Placental pericyte (primary cell): Measurements from ENCODE around the gene PCDHB5. TPM values are rescaled to one million over a fixed set of nuclear protein-coding genes. Genes with fewer than 3 reads are reported as not detected.

Source experiments
- total RNA-seq: library from RNA; depleted of rRNA; stranded (reverse); fragments of >200 nt; gene quantifications from 2 replicates; pipeline ENCODE4 v1.2.3, GENCODE V29; 2012

Gene PCDHB5
- 0.14 and 0.22 TPM in 2 replicates for total RNA-seq

DNA sequence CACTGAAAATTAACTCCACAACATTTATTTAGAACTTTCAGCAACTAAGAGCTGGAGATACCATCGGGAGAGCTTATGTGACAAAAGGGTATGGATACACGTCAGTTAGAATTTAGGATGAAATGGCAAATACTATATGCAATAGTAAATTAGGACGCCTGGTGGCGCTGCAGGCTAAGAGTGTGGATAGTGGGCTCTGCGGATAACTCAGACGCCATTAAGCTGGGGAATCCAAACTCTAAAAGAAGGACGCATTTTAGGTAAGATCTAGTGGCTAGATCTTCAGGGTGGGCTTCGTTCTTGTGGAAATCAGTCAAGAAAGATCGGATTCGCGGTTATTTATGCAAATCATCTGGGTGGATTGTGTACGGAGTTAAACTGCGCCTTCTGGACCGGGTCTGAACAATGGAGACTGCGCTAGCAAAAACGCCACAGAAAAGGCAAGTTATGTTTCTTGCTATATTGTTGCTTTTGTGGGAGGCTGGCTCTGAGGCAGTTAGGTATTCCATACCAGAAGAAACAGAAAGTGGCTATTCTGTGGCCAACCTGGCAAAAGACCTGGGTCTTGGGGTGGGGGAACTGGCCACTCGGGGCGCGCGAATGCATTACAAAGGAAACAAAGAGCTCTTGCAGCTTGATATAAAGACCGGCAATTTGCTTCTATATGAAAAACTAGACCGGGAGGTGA lies at the start of gene PCDHB5:
Gene PCDHB5 (plus strand): TSS at position 177 of the 688 bp plus-strand sequence. CDS start 229 bp downstream, at position 406.

GRCh38 chr5:141094481-141095262 lies 40.3 kb upstream of the PCDHB5 start, which contains the start of gene PCDHB2:
PCDHB2 (plus strand) TSS chr5:141094615; CDS start chr5:141094791, 176 bp downstream.

GRCh38 chr5:141100243-141100805 lies 34.7 kb upstream of the PCDHB5 start, which contains the start of gene PCDHB3:
PCDHB3 (plus strand) TSS chr5:141100473; CDS start chr5:141100650, 177 bp downstream.

GRCh38 chr5:141121563-141121962 lies 13.4 kb upstream of the PCDHB5 start, which contains the start of gene PCDHB4:
PCDHB4 (plus strand) TSS chr5:141121818; CDS start chr5:141121999, 181 bp downstream.

GRCh38 chr5:141149812-141150211 lies 14.8 kb downstream of the PCDHB5 start, which contains the start of gene PCDHB6:
PCDHB6 (plus strand) TSS chr5:141150057; CDS start chr5:141150258, 201 bp downstream.

GRCh38 chr5:141172381-141173204 lies 37.6 kb downstream of the PCDHB5 start, which contains the start of gene PCDHB7:
PCDHB7 (plus strand) TSS chr5:141172644; CDS start chr5:141172836, 192 bp downstream.

GRCh38 chr5:141177577-141178191 lies 42.7 kb downstream of the PCDHB5 start, which contains the start of gene PCDHB8:
PCDHB8 (plus strand) TSS chr5:141177790; CDS start chr5:141178035, 245 bp downstream.

DNA sequence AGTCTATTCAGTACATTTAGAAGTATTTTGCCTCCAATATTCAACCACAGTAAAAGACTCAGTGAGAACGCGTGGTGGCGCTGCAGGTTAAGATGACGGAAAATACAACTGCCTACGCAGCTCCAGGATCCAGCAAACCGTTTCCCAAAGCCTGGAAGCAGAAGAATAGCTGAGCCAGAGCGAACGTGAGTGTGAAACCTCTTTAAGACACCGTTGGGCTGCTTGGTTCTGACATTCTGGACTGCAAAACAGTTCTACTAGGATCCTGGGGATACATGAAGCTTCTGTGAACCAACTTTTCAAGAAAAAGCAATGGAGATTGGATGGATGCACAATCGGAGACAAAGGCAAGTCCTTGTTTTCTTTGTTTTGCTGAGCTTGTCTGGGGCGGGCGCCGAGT lies 47.2 kb downstream of the PCDHB5 start, which contains the start of gene PCDHB16:
Gene PCDHB16 (plus strand): TSS at position 140 of the 400 bp plus-strand sequence. CDS start 173 bp downstream, at position 313.

GRCh38 chr5:141186897-141187512 lies 52.0 kb downstream of the PCDHB5 start, which contains the start of gene PCDHB9:
PCDHB9 (plus strand) TSS chr5:141187161; CDS start chr5:141187319, 158 bp downstream.

Other genes with a start within 250 kb of the PCDHB5 start
- under 0.01 TPM in 1 of 2 replicates, not detected in the other for gene PCDHAC1, start 208.9 kb upstream of the PCDHB5 start, total RNA-seq
- 0.14 and 0.22 TPM in 2 replicates for gene PCDHAC2, start 168.7 kb upstream of the PCDHB5 start, total RNA-seq
- gene PCDHB1, start 83.8 kb upstream of the PCDHB5 start, total RNA-seq, result not detected in 2 replicates
- gene PCDHB2, start 40.6 kb upstream of the PCDHB5 start, total RNA-seq, result 0.22 and 0.29 TPM in 2 replicates
- gene PCDHB3, start 34.7 kb upstream of the PCDHB5 start, total RNA-seq, result under 0.01 and 0.29 TPM in 2 replicates
- 0.14 TPM in 1 of 2 replicates, not detected in the other for gene PCDHB4, start 13.4 kb upstream of the PCDHB5 start, total RNA-seq
- gene PCDHB6, start 14.9 kb downstream of the PCDHB5 start, total RNA-seq, result under 0.01 and 0.14 TPM in 2 replicates
- gene PCDHB7, start 37.4 kb downstream of the PCDHB5 start, total RNA-seq, result under 0.01 and 0.14 TPM in 2 replicates
- gene PCDHB8, start 42.6 kb downstream of the PCDHB5 start, total RNA-seq, result 0.29 TPM in 1 of 2 replicates, not detected in the other
- gene PCDHB16, start 47.2 kb downstream of the PCDHB5 start, total RNA-seq, result under 0.01 and 0.14 TPM in 2 replicates
- 0.14 TPM in 1 of 2 replicates, not detected in the other for gene PCDHB9, start 52.0 kb downstream of the PCDHB5 start, total RNA-seq
- 0.22 and 0.43 TPM in 2 replicates for gene PCDHB10, start 57.1 kb downstream of the PCDHB5 start, total RNA-seq
- under 0.01 and 0.29 TPM in 2 replicates for gene PCDHB11, start 64.4 kb downstream of the PCDHB5 start, total RNA-seq
- gene PCDHB12, start 73.5 kb downstream of the PCDHB5 start, total RNA-seq, result under 0.01 TPM in 1 of 2 replicates, not detected in the other
- gene PCDHB13, start 78.7 kb downstream of the PCDHB5 start, total RNA-seq, result 0.22 and 0.29 TPM in 2 replicates
- 0.29 and 0.44 TPM in 2 replicates for gene PCDHB14, start 88.1 kb downstream of the PCDHB5 start, total RNA-seq
- gene PCDHB15, start 110.2 kb downstream of the PCDHB5 start, total RNA-seq, result under 0.01 and 0.14 TPM in 2 replicates
- 0.44 and 2.0 TPM in 2 replicates for gene SLC25A2, start 168.8 kb downstream of the PCDHB5 start, total RNA-seq
- gene TAF7, start 185.6 kb downstream of the PCDHB5 start, total RNA-seq, result 43.1 and 61.6 TPM in 2 replicates
- 0.43 and 0.88 TPM in 2 replicates for gene PCDHGA1, start 195.3 kb downstream of the PCDHB5 start, total RNA-seq
- 2.0 and 6.3 TPM in 2 replicates for gene PCDHGA2, start 203.6 kb downstream of the PCDHB5 start, total RNA-seq
- gene PCDHGA3, start 208.6 kb downstream of the PCDHB5 start, total RNA-seq, result 4.0 and 5.5 TPM in 2 replicates
- gene PCDHGB1, start 214.9 kb downstream of the PCDHB5 start, total RNA-seq, result 1.8 and 1.9 TPM in 2 replicates
- 5.0 and 6.1 TPM in 2 replicates for gene PCDHGA4, start 219.8 kb downstream of the PCDHB5 start, total RNA-seq
- 2.2 and 3.1 TPM in 2 replicates for gene PCDHGB2, start 224.8 kb downstream of the PCDHB5 start, total RNA-seq
- 1.5 and 1.9 TPM in 2 replicates for gene PCDHGA5, start 229.0 kb downstream of the PCDHB5 start, total RNA-seq
- 2.6 and 3.3 TPM in 2 replicates for gene PCDHGB3, start 235.0 kb downstream of the PCDHB5 start, total RNA-seq
- gene PCDHGA6, start 238.7 kb downstream of the PCDHB5 start, total RNA-seq, result 4.3 and 4.8 TPM in 2 replicates
- 4.3 and 7.7 TPM in 2 replicates for gene PCDHGA7, start 247.5 kb downstream of the PCDHB5 start, total RNA-seq